Measurements from ENCODE around the gene CASZ1. TPM values are rescaled to one million over a fixed set of nuclear protein-coding genes. Genes with fewer than 3 reads are reported as not detected.

The CASZ1 gene
- total and polyA plus RNA-seq, 2 donors (not counting 3 experiments of a cell fraction or from before 2014, with no cell fraction given) = 1.5 to 5.2 TPM

DNA sequence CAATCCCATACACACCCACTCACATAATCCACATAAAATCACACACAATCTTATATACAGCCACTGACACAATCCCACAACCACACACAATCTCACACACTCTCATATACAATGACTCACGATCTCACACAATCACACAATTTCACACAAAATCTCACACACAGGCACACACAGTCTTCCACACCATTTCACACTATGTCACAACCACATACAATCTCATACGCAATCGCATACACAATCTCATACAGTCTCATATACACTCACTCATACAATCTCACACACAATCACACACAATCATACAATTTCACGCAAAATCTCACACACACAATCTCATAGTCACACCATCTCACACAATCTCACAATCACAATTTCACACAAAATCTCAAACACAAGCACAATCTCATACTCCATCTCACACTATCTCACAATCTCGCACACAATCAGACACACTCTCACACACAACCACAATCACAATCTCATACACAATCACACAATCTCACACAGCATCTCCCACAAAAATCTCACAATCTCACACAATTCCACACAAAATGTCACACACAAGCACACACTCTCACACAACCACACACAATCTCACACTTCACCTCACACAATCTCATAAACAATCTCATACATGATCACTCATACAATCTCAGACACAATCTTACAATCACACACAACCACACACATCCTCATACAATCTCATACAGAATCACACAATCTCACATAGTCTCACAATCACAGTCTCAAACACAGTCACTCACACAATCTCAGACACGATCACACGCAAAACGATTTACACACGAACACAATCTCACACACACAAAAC, 18.5 kb downstream of the CASZ1 start:
- Histone ChIP-seq H3K27ac (ENCODE audit: insufficient read depth, low read depth, low read length) (no peak overlapping the region), H3K9me1 (replicated peaks; ENCODE audit: control insufficient read depth, extremely low read depth, insufficient read depth, low read length) (no peaks in the 10 kb centered on the region), H3K9me3 (replicated peaks; ENCODE audit: control insufficient read depth, insufficient read depth, low read length) (no peaks in the 10 kb centered on the region), H3K4me2 (ENCODE audit: insufficient read depth, low read length) (no peak overlapping the region), H3K4me1 (ENCODE audit: control insufficient read depth, extremely low read depth, insufficient read depth, low read length) (no peaks in the 10 kb centered on the region), H3K79me2 (ENCODE audit: control insufficient read depth, insufficient read depth, low read length) (no peaks in the 10 kb centered on the region), H3K4me3 (replicated peaks in 1 of 3; ENCODE audit: insufficient read depth in 1 of 3, low read depth in 1 of 3, low read length in 3 of 3) (no peak overlapping the region), H3K36me3 (ENCODE audit: control insufficient read depth in 2 of 2, extremely low read depth in 1 of 2, insufficient read depth in 2 of 2, low read length in 2 of 2) (no peaks in the 10 kb centered on the region), H3K9ac (replicated peaks; ENCODE audit: extremely low read depth, insufficient read depth, low read length) (no peak overlapping the region), H2AFZ (ENCODE audit: low read depth, low read length) (no peak overlapping the region), H3K27me3 (ENCODE audit: control insufficient read depth in 2 of 2, insufficient read depth in 2 of 2, low read length in 2 of 2) (no peaks in the 10 kb centered on the region), H4K20me1 (replicated peaks; ENCODE audit: control insufficient read depth, extremely low read depth, insufficient read depth, low read length) (no peaks in the 10 kb centered on the region)
- TF ChIP-seq POLR2AphosphoS5 (IDR thresholded peaks at IDR 0.05; ENCODE audit: insufficient read depth, low read depth, low read length) (no peak), GATA2 (IDR thresholded peaks at IDR 0.05; ENCODE audit: insufficient read depth, insufficient read length, low read depth, low read length) (no peak), EZH2 (IDR thresholded peaks at IDR 0.05; ENCODE audit: borderline replicate concordance, low read depth, low read length, severe bottlenecking) (no peak), JUN (IDR thresholded peaks at IDR 0.05; ENCODE audit: borderline replicate concordance, insufficient read depth, insufficient read length, low read depth) (no peak), CTCF (IDR thresholded peaks at IDR 0.05; ENCODE audit: extremely low read depth in 1 of 2, insufficient read depth in 1 of 2, low read depth in 1 of 2, low read length in 2 of 2) (no peak), POLR2A (IDR thresholded peaks at IDR 0.05; ENCODE audit: low read depth, low read length) (no peak), MYC (IDR thresholded peaks at IDR 0.05; ENCODE audit: low read depth, low read length) (no peak), FOS (IDR thresholded peaks at IDR 0.05; ENCODE audit: borderline replicate concordance, insufficient read depth, low read length) (no peak)
- TF ChIP-seq, protein P1, sequence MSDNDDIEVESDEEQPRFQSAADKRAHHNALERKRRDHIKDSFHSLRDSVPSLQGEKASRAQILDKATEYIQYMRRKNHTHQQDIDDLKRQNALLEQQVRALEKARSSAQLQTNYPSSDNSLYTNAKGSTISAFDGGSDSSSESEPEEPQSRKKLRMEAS (IDR thresholded peaks at IDR 0.05; ENCODE audit: insufficient read depth, insufficient read length) = no peak
- dilution Hi-C loops (cut with MboI; ENCODE audit: extremely low pct_ligation_motif_present, low sequenced_read_pairs) (no loop called here), intact Hi-C loops (cut with micrococcal nuclease) (no loop called here)
- no TSS peak for BruUV-seq (replicated peaks)
- DNase-seq (ENCODE audit: low read depth, low spot score) = no peak
- no peak for FAIRE-seq
- CTCF ChIA-PET = no interaction called here
- POLR2A ChIA-PET = no interaction called here
